GM12878 (cell line): ENCODE data around the gene ATG14. TPM values are rescaled to one million over a fixed set of nuclear protein-coding genes. Genes with fewer than 3 reads are reported as not detected.

Source experiments
- ATAC-seq: fragments of 200-7000 bp; cut with Tn5 transposase; 3 replicates; pipeline ENCODE4 v1.9.1; 2020; ENCODE audit warnings: mild to moderate bottlenecking, moderate library complexity
- BruUV-seq: library from RNA; stranded (reverse); fragments of 400-500 nt; replicated peaks from 2 replicates; lab custom pipeline; 2021; lab: Mats Ljungman, UMichigan
- CTCF ChIA-PET: fragments of 300-600 bp; sonication (Branson Sonifier 250); formaldehyde crosslinking; extraction: SDS; loops from one replicate; lab custom pipeline; 2021; ENCODE audit warnings: inconsistent platforms; lab: Yijun Ruan, JAX
- POLR2A ChIA-PET: fragments of 350-600 bp; formaldehyde crosslinking; extraction: SDS; loops from one replicate; lab custom pipeline; 2021; ENCODE audit warnings: inconsistent platforms; lab: Charles Lee
- RAD21 ChIA-PET: fragments of 300-600 bp; sonication (Branson Sonifier 250); formaldehyde crosslinking; loops from one replicate; lab custom pipeline; 2023; ENCODE audit warnings: antibody characterized with exemption; ENCODE audit not compliant: unreplicated experiment; lab: Charles Lee
- SMC1A ChIA-PET: fragments of 300-600 bp; sonication (Branson Sonifier 250); formaldehyde crosslinking; loops from one replicate; lab custom pipeline; 2023; ENCODE audit not compliant: unreplicated experiment, uncharacterized antibody; lab: Charles Lee
- DNase-seq: peaks from one replicate; pipeline ENCODE4 v3.0.0-alpha.2; 2011; ENCODE audit warnings: low read depth, low spot score
- FAIRE-seq: peaks from 3 replicates; lab custom pipeline; 2011; peaks lifted over from hg19 to GRCh38; lab: Jason Lieb, UNC
- H2AFZ ChIP-seq: 2 replicates; pipeline ENCODE4 v1.6.0; 2011; ENCODE audit warnings: low read depth, low read length, control low read depth; ENCODE audit not compliant: control insufficient read depth
- H3K27ac ChIP-seq: 2 replicates; pipeline ENCODE4 v1.5.1; 2011; ENCODE audit warnings: control low read depth; ENCODE audit not compliant: control insufficient read depth, insufficient read depth
- H3K27me3 ChIP-seq, 2 experiments: replicated peaks in 1 of 2; 2 replicates each; pipeline versions ENCODE4 v1.6.0 to v1.6.1; 2011; ENCODE audit warnings: low read length in 1 of 2; ENCODE audit not compliant: control insufficient read depth in 2 of 2, insufficient read depth in 2 of 2
- H3K36me3 ChIP-seq, 2 experiments: 2 replicates each; pipeline ENCODE4 v1.5.1; 2011; ENCODE audit warnings: low read length in 1 of 2; ENCODE audit not compliant: control insufficient read depth in 2 of 2, insufficient read depth in 2 of 2
- H3K4me1 ChIP-seq: 2 replicates; pipeline ENCODE4 v1.6.1; 2011; ENCODE audit warnings: mild to moderate bottlenecking, low read length, moderate library complexity, mixed read lengths; ENCODE audit not compliant: control insufficient read depth, insufficient read depth
- H3K4me2 ChIP-seq: 2 replicates; pipeline ENCODE4 v1.6.0; 2011; ENCODE audit warnings: control low read depth; ENCODE audit not compliant: control insufficient read depth, insufficient read depth
- H3K4me3 ChIP-seq: fragments of 200-600 bp; sonication (generic); 2 replicates; pipeline ENCODE4 v1.5.1; 2016
- H3K79me2 ChIP-seq: 2 replicates; pipeline ENCODE4 v1.6.0; 2011; ENCODE audit warnings: low read length; ENCODE audit not compliant: control insufficient read depth, insufficient read depth
- H3K9ac ChIP-seq: 2 replicates; pipeline ENCODE4 v1.8.0; 2011; ENCODE audit warnings: low read length, control low read depth, mixed read lengths; ENCODE audit not compliant: control insufficient read depth, insufficient read depth
- H3K9me3 ChIP-seq: replicated peaks from 3 replicates; pipeline ENCODE4 v1.5.1; 2011; ENCODE audit warnings: mild to moderate bottlenecking, low read length; ENCODE audit not compliant: control insufficient read depth, insufficient read depth
- H4K20me1 ChIP-seq: 2 replicates; pipeline ENCODE4 v1.6.0; 2011; ENCODE audit not compliant: control insufficient read depth, insufficient read depth
- DPF2 ChIP-seq: fragments of 450-650 bp; IDR thresholded peaks from 2 replicates; pipeline ENCODE4 v1.6.1; 2017; ENCODE audit warnings: mild to moderate bottlenecking
- PKNOX1 ChIP-seq: fragments of 450-650 bp; IDR thresholded peaks from 2 replicates; pipeline ENCODE4 v1.6.1; 2016; ENCODE audit warnings: mild to moderate bottlenecking
- SPI1 ChIP-seq: IDR thresholded peaks from 2 replicates; pipeline ENCODE4 v1.6.1; 2011; ENCODE audit warnings: low read depth, mild to moderate bottlenecking, low read length, moderate library complexity, borderline replicate concordance; ENCODE audit not compliant: insufficient read depth
- ZNF384 ChIP-seq: IDR thresholded peaks from 2 replicates; pipeline ENCODE4 v1.6.1; 2012; ENCODE audit warnings: low read depth, mild to moderate bottlenecking, low read length, improper control_type of control experiment, borderline replicate concordance
- whole genome bisulfite sequencing: methylation state at CpG from one replicate; pipeline ENCODE4 v1.1.6; 2016; ENCODE audit warnings: low lambda C conversion rate; ENCODE audit not compliant: insufficient replicate concordance, insufficient coverage; ENCODE audit errors: missing lambda C conversion rate; 5-methylcytosine and 5-hydroxymethylcytosine counted together
- in situ Hi-C: fragments of 300-500 bp; cut with MboI; formaldehyde crosslinking; loops from 9 replicates; pipeline ENCODE4 v1.14.3; 2018; ENCODE audit warnings: mixed read lengths
- intact Hi-C: fragments of 100-400 bp; cut with micrococcal nuclease; formaldehyde crosslinking; loops from one replicate; pipeline ENCODE4 v1.14.2; 2022; ENCODE audit not compliant: unreplicated experiment
- polyA plus RNA-seq, 11 experiments: library from polyadenylated mRNA; depleted of rRNA in 4 of 11; unstranded in 6 of 11; stranded (reverse) in 5 of 11; fragments of >200 nt; fragmentation: Nextera tagmentation in 4 of 11; fragmentation: Illumina TruSeq in 1 of 11; extraction: Ambion mirVana in 4 of 11; extraction: Trizol in 1 of 11; gene quantifications; 1 replicate in 1 of 11; 2 replicates in 10 of 11; pipeline versions ENCODE4 v1.2.1 to v1.2.3, GENCODE V29; 2011 to 2016; ENCODE audit warnings: inconsistent platforms in 2 of 11, missing spikeins in 2 of 11, low read depth in 1 of 11
- total RNA-seq, 4 experiments: library from RNA; depleted of rRNA in 3 of 4; stranded (reverse); fragments of >200 nt in 3 of 4; fragmentation: Illumina TruSeq in 1 of 4; extraction: Trizol in 1 of 4; gene quantifications; 2 replicates each; pipeline versions ENCODE4 v1.2.1 to v1.2.3, GENCODE V29; 2013 to 2021

The ATG14 gene
- total and polyA plus RNA-seq, 10 of the 15 experiments (the other 5 are each of a cell fraction or from before 2014, with no cell fraction given), result 1.1 to 6.4 (median 5.0) TPM

- ATAC-seq (peak; percentile 42), DNase-seq (no peak), FAIRE-seq (no peak)
- Histone ChIP-seq H3K9me3 (no peaks in the 10 kb centered on the region), H4K20me1 (no peaks in the 10 kb centered on the region), H2AFZ (no peak overlapping the region), H3K4me2 (no peak overlapping the region), H3K27ac (no peak overlapping the region), H3K79me2 (no peaks in the 10 kb centered on the region), H3K4me3 (no peak overlapping the region), H3K4me1 (no peaks in the 10 kb centered on the region), H3K9ac (no peak overlapping the region), H3K27me3 (no peaks in the 10 kb centered on the region), H3K36me3 (no peaks in the 10 kb centered on the region)
- ChIA-PET CTCF (interaction anchor here (0.6 to 1.4 kb wide), 10 partner anchors 16 to 1041 kb away, joined by 3 read pairs; no protein-coding TSS in a partner anchor), RAD21 (interaction anchor here (1.1 to 1.9 kb wide), 3 partner anchors 8 to 131 kb away, joined by 4 to 8 read pairs (median 6); partner anchors contain the start of gene TBPL2), SMC1A (interaction anchor here (0.7 to 1.8 kb wide), 12 partner anchors 8 to 1024 kb away, joined by 3 to 5 read pairs (median 4); no protein-coding TSS in a partner anchor), POLR2A (interaction anchor here (1.1 kb wide), 1 partner anchor 131 kb away, joined by 3 read pairs; no protein-coding TSS in a partner anchor)
- in situ Hi-C loops (no loop called here), intact Hi-C loops (loop anchor here (2.0 kb wide), 1 partner anchor 130 kb away; the partner anchor contains the start of gene KTN1)
- TF ChIP-seq ZNF384 (no peak), PKNOX1 (peak; percentile 64)
- WGBS, result 22% methylated on average over 3 of the region's 3 CpGs
- no TSS peak for BruUV-seq
Measured at GRCh38 chr14:55450539-55450938, 38.9 kb upstream of the ATG14 start.

DNA sequence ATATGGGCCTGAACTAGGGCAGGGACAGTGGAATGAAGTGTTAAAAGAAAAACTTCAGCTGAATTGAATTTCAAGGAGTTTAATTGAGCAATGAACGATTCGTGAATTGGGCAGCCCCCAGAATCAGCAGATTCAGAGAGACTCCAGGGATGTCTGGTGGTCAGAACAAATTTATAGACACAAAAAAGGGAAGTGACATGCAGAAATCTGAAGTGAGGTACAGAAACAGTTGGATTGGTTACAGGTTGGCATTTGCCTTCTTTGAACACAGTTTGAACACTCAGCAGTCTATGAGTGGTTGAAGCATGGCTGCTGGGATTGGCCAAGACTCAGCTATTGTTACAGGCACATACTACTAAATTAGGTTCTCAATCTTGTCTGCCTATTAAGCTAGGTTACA lies 38.5 kb upstream of the ATG14 start:
- FAIRE-seq (no peak), ATAC-seq (peak; percentile 4; the same call in 1 of the 3 replicates), DNase-seq (no peak)
- Histone ChIP-seq H3K27me3 (no peaks in the 10 kb centered on the region), H3K4me2 (no peak overlapping the region), H3K4me1 (no peaks in the 10 kb centered on the region), H3K4me3 (no peak overlapping the region), H2AFZ (no peak overlapping the region), H3K79me2 (no peaks in the 10 kb centered on the region), H4K20me1 (no peaks in the 10 kb centered on the region), H3K9me3 (no peaks in the 10 kb centered on the region), H3K36me3 (no peaks in the 10 kb centered on the region), H3K9ac (no peak overlapping the region), H3K27ac (no peak overlapping the region)
- ChIA-PET CTCF (interaction anchor here (0.6 to 1.4 kb wide), 13 partner anchors 13 to 1041 kb away, joined by 3 to 4 read pairs (median 3); no protein-coding TSS in a partner anchor), POLR2A (interaction anchor here (1.1 kb wide), 1 partner anchor 131 kb away, joined by 3 read pairs; no protein-coding TSS in a partner anchor), RAD21 (interaction anchor here (1.1 to 1.9 kb wide), 3 partner anchors 9 to 132 kb away, joined by 4 to 8 read pairs (median 6); partner anchors contain the start of gene TBPL2), SMC1A (interaction anchor here (0.9 to 1.8 kb wide), 10 partner anchors 9 to 264 kb away, joined by 3 to 5 read pairs (median 4); no protein-coding TSS in a partner anchor)
- in situ Hi-C loops (no loop called here), intact Hi-C loops (loop anchor here (2.0 kb wide), 1 partner anchor 131 kb away; the partner anchor contains the start of gene KTN1)
- 72% methylated on average over 2 of the region's 2 CpGs for WGBS
- TF ChIP-seq DPF2 (no peak), SPI1 (peak; percentile 61; the same call in 1 of the 2 replicates)
- no TSS peak for BruUV-seq
